K562 (cell line): ENCODE measurements around the gene HPCAL1. TPM values are rescaled to one million over a fixed set of nuclear protein-coding genes. Genes with fewer than 3 reads are reported as not detected.

Source experiments
- BMI1 ChIP-seq: fragments of 150-350 bp; IDR thresholded peaks from 2 replicates; pipeline ENCODE4 v1.6.1; 2014; ENCODE audit warnings: low read length
- BRD9 ChIP-seq: fragments of 450-650 bp; IDR thresholded peaks from 2 replicates; pipeline ENCODE4 v1.6.1; 2018; ENCODE audit warnings: low read depth; ENCODE audit not compliant: partially characterized antibody
- CBFA2T3 ChIP-seq: fragments of 450-650 bp; IDR thresholded peaks from 2 replicates; pipeline ENCODE4 v1.6.1; 2017
- ETS1 ChIP-seq: conservative IDR thresholded peaks from 2 replicates; pipeline ENCODE4 v1.6.1; 2011; ENCODE audit warnings: low read depth, mild to moderate bottlenecking, low read length; ENCODE audit not compliant: control insufficient read depth
- FOXP4 ChIP-seq: sonication (generic); formaldehyde crosslinking; IDR thresholded peaks from 2 replicates; pipeline ENCODE4 v1.8.0; 2022; ENCODE audit warnings: mild to moderate bottlenecking, missing genetic modification reagents, borderline replicate concordance
- HNRNPH1 ChIP-seq: fragments of 200-400 bp; formaldehyde crosslinking; optimal IDR thresholded peaks from 2 replicates; pipeline ENCODE3; 2017; ENCODE audit warnings: low read depth, mild to moderate bottlenecking, low read length, moderate library complexity
- IRF1 ChIP-seq: sonication (generic); formaldehyde crosslinking; IDR thresholded peaks from 2 replicates; pipeline ENCODE4 v1.8.0; 2022; ENCODE audit warnings: missing genetic modification reagents, mild to moderate bottlenecking, borderline replicate concordance
- IRF2 ChIP-seq: sonication (generic); formaldehyde crosslinking; IDR thresholded peaks from 2 replicates; pipeline ENCODE4 v1.8.1; 2022; ENCODE audit warnings: mild to moderate bottlenecking, missing genetic modification reagents
- JUN ChIP-seq, 2 experiments: sonication (generic) in 1 of 2; formaldehyde crosslinking in 1 of 2; IDR thresholded peaks; 2 replicates each; pipeline versions ENCODE4 v1.6.1 to v1.8.0; 2012 to 2022; ENCODE audit warnings: borderline replicate concordance in 2 of 2, mild to moderate bottlenecking in 2 of 2, improper control_type of control experiment in 1 of 2, low read depth in 1 of 2, low read length in 1 of 2, missing genetic modification reagents in 1 of 2
- KDM2B ChIP-seq: fragments of 250-450 bp; sonication (Bioruptor Pico); IDR thresholded peaks from 2 replicates; pipeline ENCODE4 v1.8.0; 2021; ENCODE audit warnings: mild to moderate bottlenecking, moderate library complexity
- MECOM ChIP-seq: fragments of 250-450 bp; sonication (Bioruptor Pico); IDR thresholded peaks from 2 replicates; pipeline ENCODE4 v1.8.0; 2022; ENCODE audit warnings: inconsistent platforms
- MEIS2 ChIP-seq: fragments of 450-650 bp; IDR thresholded peaks from 2 replicates; pipeline ENCODE4 v1.6.1; 2014; ENCODE audit warnings: mild to moderate bottlenecking; ENCODE audit not compliant: partially characterized antibody
- NCOA1 ChIP-seq: fragments of 450-650 bp; IDR thresholded peaks from 2 replicates; pipeline ENCODE4 v1.6.1; 2016; ENCODE audit warnings: low read depth
- NR2C1 ChIP-seq, 2 experiments: fragments of 450-650 bp; IDR thresholded peaks; 2 replicates each; pipeline ENCODE4 v1.6.1; 2017; ENCODE audit warnings: mild to moderate bottlenecking in 2 of 2, antibody characterized with exemption in 1 of 2, inconsistent platforms in 1 of 2, missing compliant biosample characterization in 1 of 2, missing genetic modification characterization in 1 of 2
- TSHZ1 ChIP-seq: fragments of 250-450 bp; sonication (Bioruptor Pico); IDR thresholded peaks from 2 replicates; pipeline ENCODE4 v1.4.0; 2020; ENCODE audit warnings: mild to moderate bottlenecking, moderate library complexity
- ZFP1 ChIP-seq: fragments of 450-650 bp; formaldehyde crosslinking; IDR thresholded peaks from 2 replicates; pipeline ENCODE4 v1.4.0; 2020; ENCODE audit warnings: mild to moderate bottlenecking, mixed read lengths
- ZNF232 ChIP-seq: sonication (generic); formaldehyde crosslinking; IDR thresholded peaks from 2 replicates; pipeline ENCODE4 v1.8.0; 2022; ENCODE audit warnings: mild to moderate bottlenecking, missing genetic modification reagents
- ZNF57 ChIP-seq: fragments of 450-650 bp; formaldehyde crosslinking; IDR thresholded peaks from 2 replicates; pipeline ENCODE4 v1.4.0; 2020; ENCODE audit warnings: mild to moderate bottlenecking, moderate library complexity
- ZNF717 ChIP-seq: fragments of 250-450 bp; sonication (Bioruptor Pico); IDR thresholded peaks from 2 replicates; pipeline ENCODE4 v1.5.0; 2021
- ZSCAN29 ChIP-seq: fragments of 450-650 bp; IDR thresholded peaks from 2 replicates; pipeline ENCODE4 v1.6.1; 2017
- polyA plus RNA-seq, 8 experiments: library from polyadenylated mRNA; depleted of rRNA in 4 of 8; stranded (reverse) in 5 of 8; unstranded in 3 of 8; fragments of >200 nt; fragmentation: Nextera tagmentation in 2 of 8; fragmentation: Illumina TruSeq in 1 of 8; extraction: Ambion mirVana in 2 of 8; extraction: Trizol in 1 of 8; gene quantifications; 2 replicates each; pipeline versions ENCODE4 v1.2.1 to v1.2.3, GENCODE V29; 2011 to 2014; ENCODE audit warnings: inconsistent platforms in 1 of 8, missing spikeins in 1 of 8
- total RNA-seq, 7 experiments: library from RNA; depleted of rRNA in 6 of 7; stranded (reverse); fragments of >200 nt in 6 of 7; fragmentation: Illumina TruSeq in 2 of 7; extraction: Trizol in 2 of 7; gene quantifications; 2 replicates each; pipeline versions ENCODE4 v1.2.1 to v1.2.3, GENCODE V29; 2011 to 2021; ENCODE audit warnings: low replicate concordance in 1 of 7

HPCAL1 gene
- total and polyA plus RNA-seq, 9 of the 15 experiments (the other 6 are each of a cell fraction or from before 2014, with no cell fraction given), result 2.7 to 65.5 (median 23.9) TPM

- TF ChIP-seq FOXP4 (CRISPR knock-in tag) (0 out of 2 replicates have a peak, but pooled peaks have one; percentile 31), IRF1 (CRISPR knock-in tag) (no peak), ZSCAN29 (no peak), JUN (IDR thresholded peaks at IDR 0.05; ENCODE audit: borderline replicate concordance, low read depth, low read length) (0 out of 2 replicates have a peak, but pooled peaks have one; percentile 25), JUN (CRISPR knock-in tag; IDR thresholded peaks at IDR 0.05; ENCODE audit: borderline replicate concordance) (no peak), BRD9 (no peak), BMI1 (no peak), IRF2 (CRISPR knock-in tag) (no peak), MECOM (CRISPR knock-in tag) (no peak), CBFA2T3 (peak; percentile 97), ZFP1 (CRISPR knock-in tag) (no peak), HNRNPH1 (no peak), MEIS2 (peak; percentile 78), ZNF717 (no peak), TSHZ1 (CRISPR knock-in tag) (no peak), ZNF232 (CRISPR knock-in tag) (no peak), NR2C1 (IDR thresholded peaks at IDR 0.05) (no peak), NR2C1 (tag; IDR thresholded peaks at IDR 0.05) (no peak), KDM2B (CRISPR knock-in tag) (no peak), ETS1 (no peak), ZNF57 (CRISPR knock-in tag) (no peak), NCOA1 (no peak; the same call in 1 of the 2 replicates)
Observed at GRCh38 chr2:10392951-10393639, 90.4 kb downstream of the HPCAL1 start (continued).
